ENCODE results near the gene ZNF76. TPM values are rescaled to one million over a fixed set of nuclear protein-coding genes. Genes with fewer than 3 reads are reported as not detected.

Gene ZNF76
- total and polyA plus RNA-seq, 9 of the 15 experiments (the other 6 are each of a cell fraction or from before 2014, with no cell fraction given): 1.2 to 17.8 (median 10.7) TPM

DNA sequence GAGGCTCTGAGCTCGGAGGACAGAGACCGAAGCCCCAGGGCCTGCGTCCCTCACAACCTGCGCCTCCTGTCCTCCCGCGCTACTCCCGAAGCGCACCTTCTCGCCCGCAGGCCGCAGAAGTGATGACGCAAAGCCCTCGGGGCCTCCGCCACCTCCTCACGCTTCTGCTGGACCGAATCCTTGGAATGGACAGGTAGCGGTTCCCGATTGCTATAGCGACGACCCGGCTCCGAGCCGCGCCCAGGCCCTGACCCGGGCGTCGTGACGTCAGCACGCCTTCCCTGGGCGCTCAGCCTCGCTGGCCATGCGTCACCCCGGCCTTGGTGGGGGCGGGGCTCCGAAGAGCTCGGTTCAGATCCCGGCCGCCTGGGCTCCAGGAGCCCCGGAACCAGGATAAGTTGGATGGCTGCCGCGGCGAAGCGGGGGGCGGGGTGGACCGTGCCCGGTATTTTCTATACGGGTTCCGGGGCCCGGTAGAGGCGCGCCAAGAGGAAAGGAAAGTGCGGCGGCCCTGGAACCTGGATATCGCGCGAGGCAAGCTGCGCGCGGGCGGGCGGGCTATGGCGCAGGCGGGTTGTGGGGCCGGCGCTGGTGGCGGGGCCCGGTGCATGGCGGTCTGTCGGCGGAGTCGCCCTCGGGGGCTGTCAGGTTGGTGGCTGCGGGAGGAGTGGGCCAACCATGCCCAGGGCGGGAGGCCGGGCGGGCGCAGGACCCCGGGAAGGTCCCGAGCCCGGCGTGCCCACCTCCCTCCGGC is at the start of gene ZNF76 (continued):
- TF ChIP-seq, protein P1, sequence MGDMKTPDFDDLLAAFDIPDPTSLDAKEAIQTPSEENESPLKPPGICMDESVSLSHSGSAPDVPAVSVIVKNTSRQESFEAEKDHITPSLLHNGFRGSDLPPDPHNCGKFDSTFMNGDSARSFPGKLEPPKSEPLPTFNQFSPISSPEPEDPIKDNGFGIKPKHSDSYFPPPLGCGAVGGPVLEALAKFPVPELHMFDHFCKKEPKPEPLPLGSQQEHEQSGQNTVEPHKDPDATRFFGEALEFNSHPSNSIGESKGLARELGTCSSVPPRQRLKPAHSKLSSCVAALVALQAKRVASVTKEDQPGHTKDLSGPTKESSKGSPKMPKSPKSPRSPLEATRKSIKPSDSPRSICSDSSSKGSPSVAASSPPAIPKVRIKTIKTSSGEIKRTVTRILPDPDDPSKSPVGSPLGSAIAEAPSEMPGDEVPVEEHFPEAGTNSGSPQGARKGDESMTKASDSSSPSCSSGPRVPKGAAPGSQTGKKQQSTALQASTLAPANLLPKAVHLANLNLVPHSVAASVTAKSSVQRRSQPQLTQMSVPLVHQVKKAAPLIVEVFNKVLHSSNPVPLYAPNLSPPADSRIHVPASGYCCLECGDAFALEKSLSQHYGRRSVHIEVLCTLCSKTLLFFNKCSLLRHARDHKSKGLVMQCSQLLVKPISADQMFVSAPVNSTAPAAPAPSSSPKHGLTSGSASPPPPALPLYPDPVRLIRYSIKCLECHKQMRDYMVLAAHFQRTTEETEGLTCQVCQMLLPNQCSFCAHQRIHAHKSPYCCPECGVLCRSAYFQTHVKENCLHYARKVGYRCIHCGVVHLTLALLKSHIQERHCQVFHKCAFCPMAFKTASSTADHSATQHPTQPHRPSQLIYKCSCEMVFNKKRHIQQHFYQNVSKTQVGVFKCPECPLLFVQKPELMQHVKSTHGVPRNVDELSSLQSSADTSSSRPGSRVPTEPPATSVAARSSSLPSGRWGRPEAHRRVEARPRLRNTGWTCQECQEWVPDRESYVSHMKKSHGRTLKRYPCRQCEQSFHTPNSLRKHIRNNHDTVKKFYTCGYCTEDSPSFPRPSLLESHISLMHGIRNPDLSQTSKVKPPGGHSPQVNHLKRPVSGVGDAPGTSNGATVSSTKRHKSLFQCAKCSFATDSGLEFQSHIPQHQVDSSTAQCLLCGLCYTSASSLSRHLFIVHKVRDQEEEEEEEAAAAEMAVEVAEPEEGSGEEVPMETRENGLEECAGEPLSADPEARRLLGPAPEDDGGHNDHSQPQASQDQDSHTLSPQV (IDR thresholded peaks at IDR 0.05): no peak; the same call in 1 of the 2 replicates
- TF ChIP-seq, protein P2, sequence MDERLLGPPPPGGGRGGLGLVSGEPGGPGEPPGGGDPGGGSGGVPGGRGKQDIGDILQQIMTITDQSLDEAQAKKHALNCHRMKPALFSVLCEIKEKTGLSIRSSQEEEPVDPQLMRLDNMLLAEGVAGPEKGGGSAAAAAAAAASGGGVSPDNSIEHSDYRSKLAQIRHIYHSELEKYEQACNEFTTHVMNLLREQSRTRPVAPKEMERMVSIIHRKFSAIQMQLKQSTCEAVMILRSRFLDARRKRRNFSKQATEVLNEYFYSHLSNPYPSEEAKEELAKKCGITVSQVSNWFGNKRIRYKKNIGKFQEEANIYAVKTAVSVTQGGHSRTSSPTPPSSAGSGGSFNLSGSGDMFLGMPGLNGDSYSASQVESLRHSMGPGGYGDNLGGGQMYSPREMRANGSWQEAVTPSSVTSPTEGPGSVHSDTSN (CRISPR knock-in tag; IDR thresholded peaks at IDR 0.05; ENCODE audit: low read depth): no peak
- TF ChIP-seq, protein P2 (tag; conservative IDR thresholded peaks at IDR 0.05; ENCODE audit: low read depth): no peak
- TF ChIP-seq ZNF263 (CRISPR knock-in tag; IDR thresholded peaks at IDR 0.05; ENCODE audit: borderline replicate concordance): peak; percentile 46; the same call in 1 of the 2 replicates
- TF ChIP-seq RCOR1 (IDR thresholded peaks at IDR 0.05; ENCODE audit: borderline replicate concordance in 1 of 2, low read depth in 2 of 2, low read length in 2 of 2): peak in 1 of 2 experiments; percentile 89; a peak in 2 of 4 replicates
- TF ChIP-seq ZNF57 (CRISPR knock-in tag; IDR thresholded peaks at IDR 0.05): peak; percentile 56; the same call in 1 of the 2 replicates
- TF ChIP-seq, protein P3, sequence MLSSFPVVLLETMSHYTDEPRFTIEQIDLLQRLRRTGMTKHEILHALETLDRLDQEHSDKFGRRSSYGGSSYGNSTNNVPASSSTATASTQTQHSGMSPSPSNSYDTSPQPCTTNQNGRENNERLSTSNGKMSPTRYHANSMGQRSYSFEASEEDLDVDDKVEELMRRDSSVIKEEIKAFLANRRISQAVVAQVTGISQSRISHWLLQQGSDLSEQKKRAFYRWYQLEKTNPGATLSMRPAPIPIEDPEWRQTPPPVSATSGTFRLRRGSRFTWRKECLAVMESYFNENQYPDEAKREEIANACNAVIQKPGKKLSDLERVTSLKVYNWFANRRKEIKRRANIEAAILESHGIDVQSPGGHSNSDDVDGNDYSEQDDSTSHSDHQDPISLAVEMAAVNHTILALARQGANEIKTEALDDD (IDR thresholded peaks at IDR 0.05): no peak
- peak; percentile 56 for TF ChIP-seq PML (IDR thresholded peaks at IDR 0.05; ENCODE audit: low read length)
- no peak for TF ChIP-seq MCM2 (IDR thresholded peaks at IDR 0.05; ENCODE audit: low read depth)
- TF ChIP-seq PHF21A (IDR thresholded peaks at IDR 0.05; ENCODE audit: borderline replicate concordance, low read depth): peak; percentile 85
- no peak for TF ChIP-seq BRD9 (IDR thresholded peaks at IDR 0.05; ENCODE audit: low read depth, partially characterized antibody)
- TF ChIP-seq, protein P4, sequence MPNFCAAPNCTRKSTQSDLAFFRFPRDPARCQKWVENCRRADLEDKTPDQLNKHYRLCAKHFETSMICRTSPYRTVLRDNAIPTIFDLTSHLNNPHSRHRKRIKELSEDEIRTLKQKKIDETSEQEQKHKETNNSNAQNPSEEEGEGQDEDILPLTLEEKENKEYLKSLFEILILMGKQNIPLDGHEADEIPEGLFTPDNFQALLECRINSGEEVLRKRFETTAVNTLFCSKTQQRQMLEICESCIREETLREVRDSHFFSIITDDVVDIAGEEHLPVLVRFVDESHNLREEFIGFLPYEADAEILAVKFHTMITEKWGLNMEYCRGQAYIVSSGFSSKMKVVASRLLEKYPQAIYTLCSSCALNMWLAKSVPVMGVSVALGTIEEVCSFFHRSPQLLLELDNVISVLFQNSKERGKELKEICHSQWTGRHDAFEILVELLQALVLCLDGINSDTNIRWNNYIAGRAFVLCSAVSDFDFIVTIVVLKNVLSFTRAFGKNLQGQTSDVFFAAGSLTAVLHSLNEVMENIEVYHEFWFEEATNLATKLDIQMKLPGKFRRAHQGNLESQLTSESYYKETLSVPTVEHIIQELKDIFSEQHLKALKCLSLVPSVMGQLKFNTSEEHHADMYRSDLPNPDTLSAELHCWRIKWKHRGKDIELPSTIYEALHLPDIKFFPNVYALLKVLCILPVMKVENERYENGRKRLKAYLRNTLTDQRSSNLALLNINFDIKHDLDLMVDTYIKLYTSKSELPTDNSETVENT (CRISPR knock-in tag; IDR thresholded peaks at IDR 0.05): peak; percentile 94
- no peak for TF ChIP-seq ZNF41 (CRISPR knock-in tag; conservative IDR thresholded peaks at IDR 0.05)
- no peak for TF ChIP-seq ZNF696 (CRISPR knock-in tag; conservative IDR thresholded peaks at IDR 0.05)
- TF ChIP-seq, protein P5, sequence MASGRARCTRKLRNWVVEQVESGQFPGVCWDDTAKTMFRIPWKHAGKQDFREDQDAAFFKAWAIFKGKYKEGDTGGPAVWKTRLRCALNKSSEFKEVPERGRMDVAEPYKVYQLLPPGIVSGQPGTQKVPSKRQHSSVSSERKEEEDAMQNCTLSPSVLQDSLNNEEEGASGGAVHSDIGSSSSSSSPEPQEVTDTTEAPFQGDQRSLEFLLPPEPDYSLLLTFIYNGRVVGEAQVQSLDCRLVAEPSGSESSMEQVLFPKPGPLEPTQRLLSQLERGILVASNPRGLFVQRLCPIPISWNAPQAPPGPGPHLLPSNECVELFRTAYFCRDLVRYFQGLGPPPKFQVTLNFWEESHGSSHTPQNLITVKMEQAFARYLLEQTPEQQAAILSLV (tag; IDR thresholded peaks at IDR 0.05): no peak
- TF ChIP-seq HNRNPK (IDR thresholded peaks at IDR 0.05; ENCODE audit: low read depth, low read length, poor library complexity, severe bottlenecking): peak; percentile 78

All from K562 (cell line).